Omental fat pad (tissue), 4 donors: ENCODE measurements around the gene HOOK1. TPM values are rescaled to one million over a fixed set of nuclear protein-coding genes. Genes with fewer than 3 reads are reported as not detected.
"Not testable (repeated sequence)": the region's sequence is repeated elsewhere in the genome, so short reads cannot be mapped to it uniquely, and the experiment has no call there.

Experiments
- ATAC-seq: fragments of 150-250 bp; one replicate; pipeline ENCODE4 v1.9.1; 2016; ENCODE audit warnings: mild to moderate bottlenecking, moderate library complexity; ENCODE audit not compliant: low FRiP score
- DNase-seq: peaks from one replicate; pipeline ENCODE4 v3.0.0-alpha.2; 2019; ENCODE audit warnings: low spot score
- total RNA-seq, 4 donors: library from RNA; depleted of rRNA; stranded (reverse); fragments of >200 nt; gene quantifications; one replicate each; pipeline ENCODE4 v1.1.0, GENCODE V29; 2016
- TF ChIP-seq, protein P1 (sequence below), 3 donors: fragments of 450-650 bp; IDR thresholded peaks; one replicate each; pipeline ENCODE4 v1.5.1; 2016 to 2017; ENCODE audit warnings: antibody characterized with exemption in 3 of 3, mild to moderate bottlenecking in 3 of 3, moderate library complexity in 2 of 3

The HOOK1 gene
- total RNA-seq, 4 donors from 2014 or later: 0.94 to 10.0 (median 2.5) TPM

DNA sequence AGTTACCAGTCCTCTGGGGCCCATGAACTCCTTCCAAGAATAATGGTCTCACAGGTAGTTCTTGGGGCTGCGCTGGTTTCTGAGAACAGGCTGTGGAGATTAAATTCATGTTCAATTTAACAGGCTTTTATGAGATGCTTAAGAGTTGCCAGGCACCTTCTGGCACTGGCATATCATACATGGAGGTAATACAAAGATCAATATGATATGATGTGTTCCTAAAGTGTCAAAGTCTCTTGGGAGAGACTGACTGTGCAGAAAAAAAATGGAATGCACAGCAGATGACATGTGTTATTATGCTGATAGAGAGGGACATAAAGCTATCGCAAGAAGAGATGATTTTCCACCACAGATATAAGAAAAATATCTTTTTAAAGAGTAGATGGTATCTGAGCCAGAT is 105.0 kb downstream of the HOOK1 start:
- TF ChIP-seq, protein P1, sequence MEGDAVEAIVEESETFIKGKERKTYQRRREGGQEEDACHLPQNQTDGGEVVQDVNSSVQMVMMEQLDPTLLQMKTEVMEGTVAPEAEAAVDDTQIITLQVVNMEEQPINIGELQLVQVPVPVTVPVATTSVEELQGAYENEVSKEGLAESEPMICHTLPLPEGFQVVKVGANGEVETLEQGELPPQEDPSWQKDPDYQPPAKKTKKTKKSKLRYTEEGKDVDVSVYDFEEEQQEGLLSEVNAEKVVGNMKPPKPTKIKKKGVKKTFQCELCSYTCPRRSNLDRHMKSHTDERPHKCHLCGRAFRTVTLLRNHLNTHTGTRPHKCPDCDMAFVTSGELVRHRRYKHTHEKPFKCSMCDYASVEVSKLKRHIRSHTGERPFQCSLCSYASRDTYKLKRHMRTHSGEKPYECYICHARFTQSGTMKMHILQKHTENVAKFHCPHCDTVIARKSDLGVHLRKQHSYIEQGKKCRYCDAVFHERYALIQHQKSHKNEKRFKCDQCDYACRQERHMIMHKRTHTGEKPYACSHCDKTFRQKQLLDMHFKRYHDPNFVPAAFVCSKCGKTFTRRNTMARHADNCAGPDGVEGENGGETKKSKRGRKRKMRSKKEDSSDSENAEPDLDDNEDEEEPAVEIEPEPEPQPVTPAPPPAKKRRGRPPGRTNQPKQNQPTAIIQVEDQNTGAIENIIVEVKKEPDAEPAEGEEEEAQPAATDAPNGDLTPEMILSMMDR (IDR thresholded peaks at IDR 0.05): no peak
- no peak for DNase-seq
- ATAC-seq: no peak

DNA sequence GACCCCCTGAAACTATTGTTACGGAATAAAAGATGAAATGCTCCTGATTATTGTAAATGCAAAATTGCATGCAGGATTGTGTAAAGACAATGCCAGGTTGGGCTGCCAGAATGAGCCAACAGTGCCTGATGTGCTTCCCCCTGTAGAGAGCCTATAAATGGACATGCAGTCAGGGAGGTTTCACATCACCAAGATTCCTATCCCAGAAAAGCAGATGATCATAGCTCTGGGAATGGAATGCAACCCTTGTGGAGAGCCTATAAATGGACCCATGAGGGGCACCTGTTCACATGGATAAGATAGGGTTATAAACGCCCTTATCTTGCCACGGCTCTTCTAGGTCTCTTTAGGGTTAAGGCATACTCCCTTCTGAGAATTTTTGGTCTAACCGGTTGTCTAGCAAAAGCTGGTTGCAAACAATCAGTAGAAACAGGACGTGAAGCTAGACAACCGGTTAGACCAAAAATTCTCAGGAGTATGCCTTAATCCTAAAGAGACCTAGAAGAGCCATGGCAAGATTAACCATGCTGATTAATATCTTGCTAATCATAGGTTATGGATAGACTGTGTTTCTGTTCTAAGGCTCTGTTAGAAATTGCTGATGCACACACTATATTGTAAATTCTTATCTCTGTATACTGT is 106.6 kb downstream of the HOOK1 start:
- not testable (repeated sequence) for ATAC-seq

DNA sequence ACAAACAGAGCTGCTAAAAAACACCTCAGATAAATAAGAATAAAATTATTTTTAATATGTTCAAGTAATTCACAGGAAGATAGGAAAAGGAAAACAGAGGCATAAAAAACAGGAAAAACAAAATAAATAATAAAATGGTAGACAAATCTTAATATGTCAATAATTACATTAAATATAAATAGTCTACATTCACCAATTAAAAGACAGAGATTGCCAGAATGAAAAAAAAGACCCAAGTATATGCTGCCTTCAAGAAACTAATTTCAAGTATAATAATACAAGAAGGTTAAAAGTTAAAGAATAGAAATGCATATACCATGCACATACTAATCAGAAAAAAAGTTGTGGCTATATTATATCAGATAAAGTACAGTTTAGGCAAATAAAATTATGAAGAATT is 109.9 kb downstream of the HOOK1 start:
- TF ChIP-seq, protein P1 (IDR thresholded peaks at IDR 0.05): no peak
- DNase-seq: no peak
- ATAC-seq: no peak

More for the DNA sequence above, 106.6 kb downstream of the HOOK1 start:
- DNase-seq: not testable (repeated sequence)

Other genes with a start within 250 kb of the HOOK1 start
- 1 to 10 TPM in 3 of 4 donors, not detected in 1; 2.3 to 5.2 (median 2.9) TPM for gene CYP2J2, start 111.8 kb downstream of the HOOK1 start, total RNA-seq